ENCODE data around the gene BBS4. TPM values are rescaled to one million over a fixed set of nuclear protein-coding genes. Genes with fewer than 3 reads are reported as not detected.
"Not testable (repeated sequence)": the region's sequence is repeated elsewhere in the genome, so short reads cannot be mapped to it uniquely, and the experiment has no call there.

The BBS4 gene
- total RNA-seq = 10 to 100 TPM in 1 of 2 donors, 1 to 10 TPM in 1; 8.1 to 10.9 TPM
- long read RNA-seq, transcript BBS4-201 (16 exons, 2,490 nt) = major isoform, 7 of 11 reads
- long read RNA-seq, partial matches to known transcripts = 2 of 11 reads
- long read RNA-seq, other reads (novel, unspliced or antisense) = 2 of 11 reads

DNA sequence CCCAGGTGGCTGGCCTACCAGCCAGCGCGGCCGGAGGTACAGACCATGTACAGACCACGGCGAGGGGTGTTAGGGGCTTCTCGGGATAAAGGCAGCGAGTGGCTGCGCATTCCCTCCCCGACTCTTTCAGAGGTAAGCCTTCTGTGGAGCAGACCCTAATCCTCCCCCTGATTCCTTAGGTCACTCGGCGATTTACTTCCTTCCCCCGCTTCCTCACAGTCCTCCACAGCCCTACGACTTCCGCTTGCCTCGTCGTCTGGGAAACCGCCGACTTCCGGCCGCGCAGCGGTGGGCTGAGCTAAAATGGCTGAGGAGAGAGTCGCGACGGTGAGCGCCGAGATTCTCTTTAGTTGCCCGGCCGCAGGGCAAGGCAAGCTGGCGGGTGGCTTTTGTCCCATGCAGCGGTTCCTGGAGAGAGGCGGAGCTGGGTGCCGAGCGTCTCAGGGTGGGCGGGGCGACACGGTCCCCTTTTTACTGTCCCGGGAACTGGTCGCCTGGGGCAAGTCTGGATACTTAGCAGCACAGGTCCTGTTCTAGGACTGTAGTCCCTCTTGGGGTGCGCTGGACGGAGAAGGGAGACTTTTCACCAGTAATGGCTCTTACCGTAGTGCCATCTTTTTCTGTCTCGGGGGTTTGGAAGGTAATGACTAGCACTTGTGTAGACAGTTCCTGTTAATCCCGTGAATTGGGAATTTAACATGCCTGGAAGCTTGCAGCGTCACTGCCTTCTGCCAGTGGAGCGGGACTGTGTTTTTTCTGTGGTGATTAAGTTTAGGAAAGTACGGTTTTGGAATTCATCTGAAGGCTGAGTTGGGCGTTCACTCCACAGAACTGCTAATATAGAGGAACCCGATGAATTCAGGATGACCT is at the start of gene BBS4, which contains the start of gene HIGD2B:
Gene BBS4 (plus strand): TSS at position 283 of the 870 bp plus-strand sequence. CDS start 21 bp downstream, at position 304.
Gene HIGD2B (minus strand): TSS at position 258 of the 870 bp plus-strand sequence. CDS start 9,808 bp downstream, outside the sequence.
- intact Hi-C loops (cut with DNase I) = no loop called here
- peak; percentile 91 for DNase-seq

GRCh38 chr15:72636519-72637282 is 49.3 kb upstream of the BBS4 start:
- peak; percentile 81 for DNase-seq
- ATAC-seq = peak; percentile 94 to 98
- intact Hi-C loops (cut with DNase I) = not testable (repeated sequence)

More for the DNA sequence above, at the start of gene BBS4, which contains the start of gene HIGD2B:
- peak; percentile 99 for ATAC-seq

DNA sequence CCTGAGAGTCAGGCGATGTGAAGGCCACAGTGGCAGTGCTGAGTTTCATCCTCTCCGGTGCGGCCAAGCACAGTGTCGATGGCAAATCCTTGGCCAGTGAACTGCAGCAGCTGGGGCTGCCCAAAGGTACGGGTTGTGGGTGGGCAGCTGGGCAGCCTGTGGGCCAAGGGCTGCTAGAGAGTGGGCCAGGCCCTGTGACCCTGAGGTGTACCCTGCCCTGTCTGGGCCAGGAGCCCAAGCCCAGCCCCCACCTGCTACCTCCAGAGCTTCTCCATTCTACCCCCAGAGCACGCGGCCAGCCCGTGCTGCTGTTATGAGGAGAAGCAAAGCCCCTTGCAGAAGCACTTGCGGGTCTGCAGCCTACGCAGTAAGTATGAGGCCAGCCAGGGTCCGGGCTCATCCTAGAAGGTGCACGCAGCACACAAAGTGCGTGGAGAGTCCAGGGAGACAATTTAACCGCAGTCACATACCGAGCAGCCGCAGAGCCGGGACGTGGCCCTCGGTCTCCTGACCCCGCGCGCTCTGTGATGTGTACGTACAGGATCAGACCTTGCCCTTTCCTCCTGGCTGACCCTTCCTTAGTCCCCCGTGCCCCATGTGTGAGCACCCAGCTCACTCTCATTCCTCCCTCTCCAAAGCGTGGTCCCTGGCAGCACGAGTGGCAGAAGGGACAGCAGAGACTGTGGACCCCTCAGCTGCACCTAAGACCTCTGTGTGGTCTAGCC is 46.1 kb upstream of the BBS4 start:
- intact Hi-C loops (cut with DNase I); DNase-seq; ATAC-seq: not testable (repeated sequence)

- DNase-seq; intact Hi-C loops (cut with DNase I); ATAC-seq: not testable (repeated sequence)
Measured at GRCh38 chr15:72642271-72642670, 43.7 kb upstream of the BBS4 start.

GRCh38 chr15:72648631-72649253 is 37.3 kb upstream of the BBS4 start:
- DNase-seq; intact Hi-C loops (cut with DNase I); ATAC-seq: not testable (repeated sequence)

DNA sequence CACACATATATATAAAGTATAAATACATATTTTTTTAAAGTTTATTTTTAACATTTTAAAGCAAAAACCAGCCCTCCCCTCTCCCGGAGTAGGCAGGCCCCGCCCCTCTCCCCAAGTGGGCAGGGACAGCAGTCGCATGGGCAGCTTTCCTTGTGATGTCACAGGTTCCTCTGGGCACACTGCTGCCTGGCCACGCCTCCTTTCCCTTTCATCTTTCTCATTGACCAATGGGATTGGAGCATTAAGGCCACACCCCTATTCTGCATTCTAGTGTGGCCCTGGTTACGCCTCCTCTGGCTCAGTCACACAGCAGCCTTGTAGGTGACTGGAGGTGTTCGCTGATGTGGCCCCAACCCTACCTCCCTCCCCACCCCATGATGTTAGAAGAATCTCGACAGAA is 31.6 kb upstream of the BBS4 start, which contains the start of gene GOLGA6B:
Gene GOLGA6B (plus strand): TSS at position 301 of the 400 bp plus-strand sequence. CDS start 41 bp downstream, at position 342.
- DNase-seq; ATAC-seq; intact Hi-C loops (cut with DNase I): not testable (repeated sequence)

DNA sequence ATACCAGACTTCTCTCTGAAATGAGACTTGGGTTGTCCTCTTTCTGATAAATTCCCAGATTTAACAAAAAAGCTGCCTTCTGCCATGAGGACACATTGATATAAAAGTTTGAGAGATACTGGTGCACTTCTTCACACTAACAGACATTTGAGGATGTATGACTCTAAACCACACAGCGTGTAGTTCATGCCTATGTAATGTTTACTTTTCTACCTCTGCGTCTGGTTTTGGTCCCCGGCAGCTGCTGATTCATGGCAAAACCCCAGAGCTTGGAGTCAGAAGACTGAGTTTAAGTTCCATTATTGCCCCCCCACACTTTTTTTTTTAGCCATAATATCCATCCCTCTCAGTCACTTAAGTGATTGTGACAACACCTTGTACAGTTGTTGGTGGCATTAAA is 30.0 kb upstream of the BBS4 start:
- ATAC-seq; intact Hi-C loops (cut with DNase I); DNase-seq: not testable (repeated sequence)

- ATAC-seq; intact Hi-C loops (cut with DNase I); DNase-seq: not testable (repeated sequence)
Measured at GRCh38 chr15:72661081-72661480, 24.9 kb upstream of the BBS4 start.

- DNase-seq; ATAC-seq; intact Hi-C loops (cut with DNase I): not testable (repeated sequence)
Measured at GRCh38 chr15:72663931-72664330, 22.1 kb upstream of the BBS4 start.

DNA sequence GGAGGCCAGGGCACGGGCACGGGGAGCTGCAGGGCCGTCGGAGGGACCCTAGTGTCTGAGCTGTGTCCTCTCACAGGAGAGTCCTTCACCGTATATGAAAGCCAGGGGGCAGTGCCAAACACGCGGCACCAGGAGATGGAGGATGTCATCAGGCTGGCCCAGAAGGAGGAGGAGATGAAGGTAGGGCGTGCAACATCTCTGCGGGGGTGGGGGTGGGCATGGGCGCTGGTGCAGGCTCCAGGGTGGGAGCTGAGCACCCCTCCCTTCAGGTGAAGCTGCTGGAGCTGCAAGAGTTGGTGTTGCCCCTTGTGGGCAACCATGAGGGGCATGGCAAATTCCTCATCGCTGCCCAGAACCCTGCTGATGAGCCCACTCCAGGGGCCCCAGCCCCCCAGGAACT is 20.3 kb upstream of the BBS4 start:
- ATAC-seq; DNase-seq; intact Hi-C loops (cut with DNase I): not testable (repeated sequence)

DNA sequence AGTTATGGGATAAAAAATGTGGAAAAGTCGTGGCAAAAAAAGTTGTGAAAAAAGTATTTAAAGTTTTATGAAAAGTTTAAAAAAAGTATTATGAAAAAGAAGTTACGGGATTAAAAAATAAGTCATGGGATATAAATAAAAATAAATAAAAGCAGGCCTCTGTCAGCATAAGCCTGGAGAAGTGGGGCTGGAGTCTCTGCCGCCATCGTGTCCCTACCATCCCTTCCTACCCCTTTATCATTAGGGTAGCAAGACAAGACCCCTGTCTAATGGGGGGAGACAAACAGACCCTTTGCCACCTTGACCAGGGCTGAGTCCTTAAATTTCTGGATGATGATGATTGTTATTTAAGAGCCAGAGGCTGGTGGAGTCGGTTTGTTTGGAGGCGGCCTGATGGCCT is 16.2 kb upstream of the BBS4 start:
- DNase-seq; intact Hi-C loops (cut with DNase I); ATAC-seq: not testable (repeated sequence)

GRCh38 chr15:72670656-72671352 is 15.2 kb upstream of the BBS4 start:
- DNase-seq (peak; percentile 81), ATAC-seq (peak; percentile 97)
- intact Hi-C loops (cut with DNase I) = not testable (repeated sequence)

DNA sequence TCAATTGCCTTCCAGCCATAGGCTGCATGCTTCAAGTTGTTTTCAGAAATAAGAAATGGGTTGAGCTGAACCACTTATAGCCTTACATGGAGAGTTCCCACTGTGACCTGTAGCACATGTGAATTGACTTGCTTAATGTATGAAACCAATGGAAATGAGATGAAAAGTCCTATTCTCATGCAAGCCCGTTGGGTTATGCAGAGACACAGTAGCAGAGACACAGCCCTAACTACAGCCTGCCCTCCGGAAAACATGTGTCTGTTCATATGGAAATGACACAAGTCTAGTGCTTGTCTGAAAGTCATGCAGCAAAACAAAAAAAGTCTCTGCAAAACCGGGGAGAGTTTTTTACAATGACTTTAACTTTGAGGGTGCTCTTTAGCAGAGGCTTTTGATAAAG is 14.5 kb upstream of the BBS4 start:
- intact Hi-C loops (cut with DNase I) = no loop called here
- no peak for ATAC-seq

DNA sequence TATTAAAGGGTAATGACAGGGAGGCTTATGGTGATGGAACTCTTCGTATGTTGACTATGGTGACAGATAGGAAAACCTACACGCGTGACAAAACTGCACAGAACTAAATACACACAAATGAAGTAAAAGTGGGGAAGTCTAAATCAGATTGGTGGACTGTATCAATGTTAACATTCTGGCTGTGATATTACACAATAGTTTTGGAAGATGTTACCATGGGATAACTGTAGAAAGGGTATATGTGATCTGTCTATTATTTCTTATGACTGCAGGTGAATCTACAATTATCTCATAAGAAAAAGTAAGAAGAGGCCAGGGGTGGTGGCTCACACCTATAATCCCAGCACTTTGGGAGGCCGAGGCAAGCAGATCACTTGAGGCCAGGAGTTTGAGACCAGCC is 9.2 kb upstream of the BBS4 start:
- no peak for DNase-seq
- no peak for ATAC-seq
- intact Hi-C loops (cut with DNase I) = no loop called here

More for the DNA sequence above, 14.5 kb upstream of the BBS4 start:
- no peak for DNase-seq

- DNase-seq (no peak), ATAC-seq (no peak)
- intact Hi-C loops (cut with DNase I) = no loop called here
Measured at GRCh38 chr15:72680931-72681330, 5.1 kb upstream of the BBS4 start.

DNA sequence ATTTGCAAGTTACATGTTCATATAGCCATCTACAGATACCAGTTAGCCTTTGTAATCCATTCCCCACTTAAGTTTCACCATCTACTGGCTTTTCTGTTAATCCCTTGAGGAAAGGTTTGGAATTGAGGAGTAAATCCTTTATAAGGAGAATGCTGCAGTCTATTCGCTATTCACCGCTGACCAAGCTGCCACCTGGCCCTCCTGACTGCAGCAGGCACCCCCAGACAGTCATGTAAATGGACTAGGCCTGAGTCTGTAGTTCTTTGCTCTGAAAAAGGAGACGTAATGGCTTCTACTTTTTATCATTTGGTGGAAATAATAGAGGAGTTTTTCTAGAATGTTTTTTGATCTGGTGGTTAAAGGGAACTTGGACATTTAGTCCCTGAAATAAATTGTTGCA is 3.2 kb upstream of the BBS4 start:
- DNase-seq = no peak
- ATAC-seq = no peak
- intact Hi-C loops (cut with DNase I) = no loop called here

DNA sequence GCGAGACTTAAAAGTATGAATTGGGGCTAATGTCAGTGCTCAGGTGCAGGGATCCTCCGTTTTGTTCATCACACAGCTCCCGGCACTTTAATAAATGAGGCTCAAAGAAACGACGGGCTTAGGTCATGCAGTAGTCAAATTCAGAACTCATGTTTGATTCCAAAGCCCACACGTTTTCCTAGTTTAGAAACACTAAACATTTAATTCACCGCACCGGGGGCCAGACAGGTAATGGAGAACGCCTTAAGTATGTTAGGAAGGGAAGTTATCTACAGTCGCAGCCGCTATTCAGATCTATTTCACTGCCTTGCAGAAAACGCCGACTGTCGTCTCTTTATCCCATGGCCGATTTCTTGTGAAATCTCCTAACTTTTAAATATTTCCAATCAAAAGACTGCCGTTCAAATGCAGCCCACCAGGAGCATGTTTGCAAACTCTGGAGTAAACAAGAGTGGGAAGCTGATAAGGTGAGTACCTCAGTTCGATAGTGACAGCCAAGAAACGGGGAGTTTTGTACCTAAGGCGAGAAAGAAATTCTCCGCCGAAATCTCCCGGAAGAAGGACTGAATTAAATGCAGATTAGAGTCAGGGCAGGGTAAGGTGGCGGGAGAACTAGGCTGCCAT is 594 bp upstream of the BBS4 start:
- DNase-seq = no peak
- intact Hi-C loops (cut with DNase I) = no loop called here
- ATAC-seq = no peak
